ENCODE data around the gene DGKZ. TPM values are rescaled to one million over a fixed set of nuclear protein-coding genes. Genes with fewer than 3 reads are reported as not detected.

DGKZ gene
- total and polyA plus RNA-seq, 2 of the 13 experiments (the other 11 are each of a cell fraction or from before 2014, with no cell fraction given), result 15.8 to 20.7 TPM

- TF ChIP-seq DBP (CRISPR knock-in tag; IDR thresholded peaks at IDR 0.05; ENCODE audit: not compliant biosample characterization) (peak; percentile 98), ZNF530 (CRISPR knock-in tag; IDR thresholded peaks at IDR 0.05; ENCODE audit: low read depth) (0 out of 2 replicates have a peak, but pooled peaks have one; percentile 81), CC2D1A (CRISPR knock-in tag; IDR thresholded peaks at IDR 0.05) (no peak), TCF7 (IDR thresholded peaks at IDR 0.05; ENCODE audit: low read depth) (no peak), ZNF30 (CRISPR knock-in tag; IDR thresholded peaks at IDR 0.05) (peak; percentile 95; the same call in 1 of the 2 replicates), NR0B2 (CRISPR knock-in tag; IDR thresholded peaks at IDR 0.05) (peak; percentile 97), ZNF121 (CRISPR knock-in tag; IDR thresholded peaks at IDR 0.05) (0 out of 2 replicates have a peak, but pooled peaks have one; percentile 61), ZNF670 (CRISPR knock-in tag; IDR thresholded peaks at IDR 0.05; ENCODE audit: borderline replicate concordance) (peak; percentile 94), ZKSCAN1 (IDR thresholded peaks at IDR 0.05; ENCODE audit: low read length) (no peak), ZNF749 (CRISPR knock-in tag; IDR thresholded peaks at IDR 0.05; ENCODE audit: borderline replicate concordance) (peak; percentile 99), ZFY (CRISPR knock-in tag; IDR thresholded peaks at IDR 0.05) (peak; percentile 80), NBN (conservative IDR thresholded peaks at IDR 0.05) (no peak), ZNF615 (CRISPR knock-in tag; IDR thresholded peaks at IDR 0.05; ENCODE audit: borderline replicate concordance) (peak; percentile 73; the same call in 1 of the 2 replicates), NFKBIZ (CRISPR knock-in tag; IDR thresholded peaks at IDR 0.05) (peak; percentile 95), EEA1 (CRISPR knock-in tag; IDR thresholded peaks at IDR 0.05; ENCODE audit: borderline replicate concordance) (peak; percentile 99), NPAS2 (CRISPR knock-in tag; IDR thresholded peaks at IDR 0.05; ENCODE audit: borderline replicate concordance) (0 out of 2 replicates have a peak, but pooled peaks have one; percentile 33), KMT2B (CRISPR knock-in tag; IDR thresholded peaks at IDR 0.05) (peak; percentile 89), NR2F6 (IDR thresholded peaks at IDR 0.05) (no peak), NR2F6 (CRISPR knock-in tag; IDR thresholded peaks at IDR 0.05) (peak; percentile 63), ESRRA (CRISPR knock-in tag; IDR thresholded peaks at IDR 0.05; ENCODE audit: low read depth) (peak; percentile 76), JUNB (CRISPR knock-in tag; IDR thresholded peaks at IDR 0.05; ENCODE audit: borderline replicate concordance) (peak; percentile 55; the same call in 1 of the 2 replicates), POGZ (CRISPR knock-in tag; IDR thresholded peaks at IDR 0.05) (peak; percentile 55; the same call in 1 of the 2 replicates), ZNF10 (CRISPR knock-in tag; IDR thresholded peaks at IDR 0.05; ENCODE audit: borderline replicate concordance, low read depth) (no peak), ATF7-NPFF (CRISPR knock-in tag; IDR thresholded peaks at IDR 0.05; ENCODE audit: low read depth) (peak; percentile 98), ZNF232 (CRISPR knock-in tag; IDR thresholded peaks at IDR 0.05; ENCODE audit: borderline replicate concordance) (peak; percentile 99), ZNF274 (CRISPR knock-in tag; IDR thresholded peaks at IDR 0.05) (peak; percentile 99), IKZF1 (IDR thresholded peaks at IDR 0.05) (no peak), PPARG (CRISPR knock-in tag; conservative IDR thresholded peaks at IDR 0.05) (peak; percentile 75), MAFG (CRISPR knock-in tag; IDR thresholded peaks at IDR 0.05) (no peak)
Measured at GRCh38 chr11:46392421-46393230, 45.4 kb downstream of the DGKZ start (continued).

All from HepG2 (cell line).